ENCODE data around the gene NDUFB1. TPM values are rescaled to one million over a fixed set of nuclear protein-coding genes. Genes with fewer than 3 reads are reported as not detected.

Gene NDUFB1
- total and polyA plus RNA-seq, 2 of the 13 experiments (the other 11 are each of a cell fraction or from before 2014, with no cell fraction given) = 181 to 281 TPM

DNA sequence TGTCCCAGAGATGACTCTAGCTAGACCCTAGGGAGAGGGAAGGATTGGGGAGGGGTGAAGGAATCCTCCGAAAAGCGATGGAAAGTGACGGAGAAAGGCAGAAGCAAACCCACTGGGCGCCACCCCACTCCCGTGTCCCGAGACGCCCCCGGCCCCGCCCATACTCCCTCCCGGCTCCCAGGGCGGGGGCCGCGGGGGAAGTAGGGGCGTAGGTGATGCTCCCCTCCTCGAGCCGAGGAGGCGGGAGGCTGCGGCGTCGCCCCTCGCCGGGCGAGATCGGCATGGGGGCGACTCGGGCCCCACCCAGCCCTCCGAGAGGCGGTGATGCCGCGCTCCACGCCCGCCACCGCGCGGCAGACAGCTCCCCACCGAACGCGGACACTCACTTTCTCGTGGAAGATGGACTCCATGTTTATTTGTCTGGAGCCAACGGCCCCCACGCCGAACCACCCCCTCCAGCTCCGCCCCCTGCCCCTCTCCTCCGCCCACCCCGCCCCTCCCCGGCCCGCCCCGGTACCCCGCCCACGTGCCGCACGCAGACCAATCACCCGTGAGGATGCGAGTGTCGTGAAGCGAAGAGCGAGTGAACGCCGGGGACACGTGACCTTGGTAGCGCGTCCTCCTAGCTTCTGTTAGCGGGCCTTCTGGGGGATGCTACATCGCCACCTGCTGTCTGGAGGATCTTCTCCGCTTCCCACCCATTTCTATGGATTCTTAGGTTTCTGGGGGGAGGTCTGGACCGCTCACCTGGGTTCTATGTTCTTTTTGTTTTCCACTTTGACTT lies 15.2 kb downstream of the NDUFB1 start, which contains the start of gene ATXN3 (continued):
- TF ChIP-seq CC2D1A (CRISPR knock-in tag; IDR thresholded peaks at IDR 0.05) (no peak), PRMT3 (CRISPR knock-in tag; IDR thresholded peaks at IDR 0.05; ENCODE audit: borderline replicate concordance, low read depth) (no peak), ZNF782 (CRISPR knock-in tag; IDR thresholded peaks at IDR 0.05; ENCODE audit: borderline replicate concordance) (no peak), PITX1 (CRISPR knock-in tag; IDR thresholded peaks at IDR 0.05) (no peak), KLF15 (CRISPR knock-in tag; IDR thresholded peaks at IDR 0.05; ENCODE audit: borderline replicate concordance) (0 out of 2 replicates have a peak, but pooled peaks have one; percentile 24), NFYB (CRISPR knock-in tag; IDR thresholded peaks at IDR 0.05) (peak; percentile 65), ZNF101 (CRISPR knock-in tag; IDR thresholded peaks at IDR 0.05; ENCODE audit: borderline replicate concordance, low read depth) (no peak), U2AF1 (optimal IDR thresholded peaks at IDR 0.05; ENCODE audit: low read depth, low read length) (no peak)
- TF ChIP-seq, protein P1, sequence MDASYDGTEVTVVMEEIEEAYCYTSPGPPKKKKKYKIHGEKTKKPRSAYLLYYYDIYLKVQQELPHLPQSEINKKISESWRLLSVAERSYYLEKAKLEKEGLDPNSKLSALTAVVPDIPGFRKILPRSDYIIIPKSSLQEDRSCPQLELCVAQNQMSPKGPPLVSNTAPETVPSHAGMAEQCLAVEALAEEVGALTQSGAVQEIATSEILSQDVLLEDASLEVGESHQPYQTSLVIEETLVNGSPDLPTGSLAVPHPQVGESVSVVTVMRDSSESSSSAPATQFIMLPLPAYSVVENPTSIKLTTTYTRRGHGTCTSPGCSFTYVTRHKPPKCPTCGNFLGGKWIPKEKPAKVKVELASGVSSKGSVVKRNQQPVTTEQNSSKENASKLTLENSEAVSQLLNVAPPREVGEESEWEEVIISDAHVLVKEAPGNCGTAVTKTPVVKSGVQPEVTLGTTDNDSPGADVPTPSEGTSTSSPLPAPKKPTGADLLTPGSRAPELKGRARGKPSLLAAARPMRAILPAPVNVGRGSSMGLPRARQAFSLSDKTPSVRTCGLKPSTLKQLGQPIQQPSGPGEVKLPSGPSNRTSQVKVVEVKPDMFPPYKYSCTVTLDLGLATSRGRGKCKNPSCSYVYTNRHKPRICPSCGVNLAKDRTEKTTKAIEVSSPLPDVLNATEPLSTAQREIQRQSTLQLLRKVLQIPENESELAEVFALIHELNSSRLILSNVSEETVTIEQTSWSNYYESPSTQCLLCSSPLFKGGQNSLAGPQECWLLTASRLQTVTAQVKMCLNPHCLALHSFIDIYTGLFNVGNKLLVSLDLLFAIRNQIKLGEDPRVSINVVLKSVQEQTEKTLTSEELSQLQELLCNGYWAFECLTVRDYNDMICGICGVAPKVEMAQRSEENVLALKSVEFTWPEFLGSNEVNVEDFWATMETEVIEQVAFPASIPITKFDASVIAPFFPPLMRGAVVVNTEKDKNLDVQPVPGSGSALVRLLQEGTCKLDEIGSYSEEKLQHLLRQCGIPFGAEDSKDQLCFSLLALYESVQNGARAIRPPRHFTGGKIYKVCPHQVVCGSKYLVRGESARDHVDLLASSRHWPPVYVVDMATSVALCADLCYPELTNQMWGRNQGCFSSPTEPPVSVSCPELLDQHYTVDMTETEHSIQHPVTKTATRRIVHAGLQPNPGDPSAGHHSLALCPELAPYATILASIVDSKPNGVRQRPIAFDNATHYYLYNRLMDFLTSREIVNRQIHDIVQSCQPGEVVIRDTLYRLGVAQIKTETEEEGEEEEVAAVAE (CRISPR knock-in tag; IDR thresholded peaks at IDR 0.05; ENCODE audit: borderline replicate concordance) = peak; percentile 62
- TF ChIP-seq, protein P2, sequence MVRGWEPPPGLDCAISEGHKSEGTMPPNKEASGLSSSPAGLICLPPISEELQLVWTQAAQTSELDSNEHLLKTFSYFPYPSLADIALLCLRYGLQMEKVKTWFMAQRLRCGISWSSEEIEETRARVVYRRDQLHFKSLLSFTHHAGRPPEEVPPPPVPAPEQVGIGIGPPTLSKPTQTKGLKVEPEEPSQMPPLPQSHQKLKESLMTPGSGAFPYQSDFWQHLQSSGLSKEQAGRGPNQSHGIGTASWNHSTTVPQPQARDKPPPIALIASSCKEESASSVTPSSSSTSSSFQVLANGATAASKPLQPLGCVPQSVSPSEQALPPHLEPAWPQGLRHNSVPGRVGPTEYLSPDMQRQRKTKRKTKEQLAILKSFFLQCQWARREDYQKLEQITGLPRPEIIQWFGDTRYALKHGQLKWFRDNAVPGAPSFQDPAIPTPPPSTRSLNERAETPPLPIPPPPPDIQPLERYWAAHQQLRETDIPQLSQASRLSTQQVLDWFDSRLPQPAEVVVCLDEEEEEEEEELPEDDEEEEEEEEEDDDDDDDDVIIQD (CRISPR knock-in tag; IDR thresholded peaks at IDR 0.05; ENCODE audit: low read depth) = peak; percentile 56
- TF ChIP-seq, protein P3, sequence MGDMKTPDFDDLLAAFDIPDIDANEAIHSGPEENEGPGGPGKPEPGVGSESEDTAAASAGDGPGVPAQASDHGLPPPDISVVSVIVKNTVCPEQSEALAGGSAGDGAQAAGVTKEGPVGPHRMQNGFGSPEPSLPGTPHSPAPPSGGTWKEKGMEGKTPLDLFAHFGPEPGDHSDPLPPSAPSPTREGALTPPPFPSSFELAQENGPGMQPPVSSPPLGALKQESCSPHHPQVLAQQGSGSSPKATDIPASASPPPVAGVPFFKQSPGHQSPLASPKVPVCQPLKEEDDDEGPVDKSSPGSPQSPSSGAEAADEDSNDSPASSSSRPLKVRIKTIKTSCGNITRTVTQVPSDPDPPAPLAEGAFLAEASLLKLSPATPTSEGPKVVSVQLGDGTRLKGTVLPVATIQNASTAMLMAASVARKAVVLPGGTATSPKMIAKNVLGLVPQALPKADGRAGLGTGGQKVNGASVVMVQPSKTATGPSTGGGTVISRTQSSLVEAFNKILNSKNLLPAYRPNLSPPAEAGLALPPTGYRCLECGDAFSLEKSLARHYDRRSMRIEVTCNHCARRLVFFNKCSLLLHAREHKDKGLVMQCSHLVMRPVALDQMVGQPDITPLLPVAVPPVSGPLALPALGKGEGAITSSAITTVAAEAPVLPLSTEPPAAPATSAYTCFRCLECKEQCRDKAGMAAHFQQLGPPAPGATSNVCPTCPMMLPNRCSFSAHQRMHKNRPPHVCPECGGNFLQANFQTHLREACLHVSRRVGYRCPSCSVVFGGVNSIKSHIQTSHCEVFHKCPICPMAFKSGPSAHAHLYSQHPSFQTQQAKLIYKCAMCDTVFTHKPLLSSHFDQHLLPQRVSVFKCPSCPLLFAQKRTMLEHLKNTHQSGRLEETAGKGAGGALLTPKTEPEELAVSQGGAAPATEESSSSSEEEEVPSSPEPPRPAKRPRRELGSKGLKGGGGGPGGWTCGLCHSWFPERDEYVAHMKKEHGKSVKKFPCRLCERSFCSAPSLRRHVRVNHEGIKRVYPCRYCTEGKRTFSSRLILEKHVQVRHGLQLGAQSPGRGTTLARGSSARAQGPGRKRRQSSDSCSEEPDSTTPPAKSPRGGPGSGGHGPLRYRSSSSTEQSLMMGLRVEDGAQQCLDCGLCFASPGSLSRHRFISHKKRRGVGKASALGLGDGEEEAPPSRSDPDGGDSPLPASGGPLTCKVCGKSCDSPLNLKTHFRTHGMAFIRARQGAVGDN (CRISPR knock-in tag; IDR thresholded peaks at IDR 0.05) = peak; percentile 64
- TF ChIP-seq, protein P4, sequence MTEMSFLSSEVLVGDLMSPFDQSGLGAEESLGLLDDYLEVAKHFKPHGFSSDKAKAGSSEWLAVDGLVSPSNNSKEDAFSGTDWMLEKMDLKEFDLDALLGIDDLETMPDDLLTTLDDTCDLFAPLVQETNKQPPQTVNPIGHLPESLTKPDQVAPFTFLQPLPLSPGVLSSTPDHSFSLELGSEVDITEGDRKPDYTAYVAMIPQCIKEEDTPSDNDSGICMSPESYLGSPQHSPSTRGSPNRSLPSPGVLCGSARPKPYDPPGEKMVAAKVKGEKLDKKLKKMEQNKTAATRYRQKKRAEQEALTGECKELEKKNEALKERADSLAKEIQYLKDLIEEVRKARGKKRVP (CRISPR knock-in tag; IDR thresholded peaks at IDR 0.05) = no peak
- TF ChIP-seq, protein P5, sequence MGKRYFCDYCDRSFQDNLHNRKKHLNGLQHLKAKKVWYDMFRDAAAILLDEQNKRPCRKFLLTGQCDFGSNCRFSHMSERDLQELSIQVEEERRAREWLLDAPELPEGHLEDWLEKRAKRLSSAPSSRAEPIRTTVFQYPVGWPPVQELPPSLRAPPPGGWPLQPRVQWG (CRISPR knock-in tag; IDR thresholded peaks at IDR 0.05; ENCODE audit: borderline replicate concordance, low read depth) = no peak
- TF ChIP-seq, protein P6, sequence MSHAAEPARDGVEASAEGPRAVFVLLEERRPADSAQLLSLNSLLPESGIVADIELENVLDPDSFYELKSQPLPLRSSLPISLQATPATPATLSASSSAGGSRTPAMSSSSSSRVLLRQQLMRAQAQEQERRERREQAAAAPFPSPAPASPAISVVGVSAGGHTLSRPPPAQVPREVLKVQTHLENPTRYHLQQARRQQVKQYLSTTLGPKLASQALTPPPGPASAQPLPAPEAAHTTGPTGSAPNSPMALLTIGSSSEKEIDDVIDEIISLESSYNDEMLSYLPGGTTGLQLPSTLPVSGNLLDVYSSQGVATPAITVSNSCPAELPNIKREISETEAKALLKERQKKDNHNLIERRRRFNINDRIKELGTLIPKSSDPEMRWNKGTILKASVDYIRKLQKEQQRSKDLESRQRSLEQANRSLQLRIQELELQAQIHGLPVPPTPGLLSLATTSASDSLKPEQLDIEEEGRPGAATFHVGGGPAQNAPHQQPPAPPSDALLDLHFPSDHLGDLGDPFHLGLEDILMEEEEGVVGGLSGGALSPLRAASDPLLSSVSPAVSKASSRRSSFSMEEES (CRISPR knock-in tag; IDR thresholded peaks at IDR 0.05) = peak; percentile 78; the same call in 1 of the 2 replicates

All from HepG2 (cell line).